Gastrocnemius medialis (tissue), 4 donors: Measurements from ENCODE around the gene CACNA1C. TPM values are rescaled to one million over a fixed set of nuclear protein-coding genes. Genes with fewer than 3 reads are reported as not detected.

ENCODE experiments used
- ATAC-seq, 2 donors: fragments of 150-250 bp; one replicate each; pipeline ENCODE4 v1.9.1; 2016
- DNase-seq, 2 donors: peaks; one replicate each; pipeline ENCODE4 v3.0.0-alpha.2; 2019
- H3K27ac ChIP-seq, 4 donors: fragments of 200-600 bp; sonication (generic); 1 replicate in 1 of 4; 2 replicates in 3 of 4; pipeline ENCODE4 v1.5.1; 2016 to 2018; ENCODE audit warnings: mild to moderate bottlenecking in 2 of 4, moderate library complexity in 1 of 4
- H3K27me3 ChIP-seq, 3 donors: fragments of 200-600 bp; sonication (generic) in 2 of 3; 1 replicate in 1 of 3; 2 replicates in 2 of 3; pipeline versions ENCODE4 v1.5.1 to v1.6.0; 2016 to 2019; ENCODE audit warnings: mild to moderate bottlenecking in 1 of 3, moderate library complexity in 1 of 3
- H3K36me3 ChIP-seq, 2 donors: fragments of 200-600 bp; sonication (generic) in 1 of 2; one replicate each; pipeline ENCODE4 v1.5.1; 2017 to 2018
- H3K4me1 ChIP-seq, 2 donors: fragments of 200-600 bp; sonication (generic) in 1 of 2; one replicate each; pipeline ENCODE4 v1.5.1; 2016 to 2017; ENCODE audit warnings: mild to moderate bottlenecking in 2 of 2
- H3K4me3 ChIP-seq, 4 donors: fragments of 200-600 bp; sonication (generic) in 3 of 4; 1 replicate in 1 of 4; 2 replicates in 3 of 4; pipeline ENCODE4 v1.5.1; 2016 to 2019; ENCODE audit warnings: mild to moderate bottlenecking in 2 of 4
- H3K9me3 ChIP-seq, 3 donors: fragments of 200-600 bp; sonication (generic) in 2 of 3; 1 replicate in 1 of 3; 2 replicates in 2 of 3; pipeline ENCODE4 v1.5.1; 2016 to 2019
- CTCF ChIP-seq, 5 experiments: fragments of 450-650 bp in 3 of 5; fragments of 200-600 bp in 2 of 5; sonication (generic) in 2 of 5; IDR thresholded peaks in 4 of 5; conservative IDR thresholded peaks in 1 of 5; 1 replicate in 4 of 5; 2 replicates in 1 of 5; pipeline ENCODE4 v1.5.1; 2016 to 2019; ENCODE audit warnings: antibody characterized with exemption in 5 of 5, mild to moderate bottlenecking in 3 of 5, moderate library complexity in 3 of 5
- POLR2A ChIP-seq, 2 donors: fragments of 450-650 bp; IDR thresholded peaks; one replicate each; pipeline ENCODE4 v1.6.1; 2017; ENCODE audit warnings: antibody characterized with exemption in 2 of 2, mild to moderate bottlenecking in 2 of 2, moderate library complexity in 2 of 2
- in situ Hi-C, 4 donors: fragments of 200-750 bp; cut with MboI; loops; one replicate each; pipeline versions ENCODE4 v1.15.0 to v1.8.0; 2017; ENCODE audit warnings: low sequenced_read_pairs in 4 of 4
- intact Hi-C: fragments of 100-400 bp; cut with DNase I; formaldehyde crosslinking; loops from one replicate; pipeline ENCODE4 v1.15.1; 2023; ENCODE audit warnings: low total_unique reads
- total RNA-seq, 4 donors: library from RNA; depleted of rRNA; stranded (reverse); fragments of >200 nt; gene quantifications; one replicate each; pipeline versions ENCODE4 v1.1.0 to v1.2.3, GENCODE V29; 2016

Gene CACNA1C
- total RNA-seq, 4 donors from 2014 or later, result 0.80 to 1.8 (median 0.91) TPM

- H3K4me1 ChIP-seq, result no peaks in the 10 kb centered on the region
- H3K27me3 ChIP-seq, result peaks cover 8 to 13% (median 10%) of the 10 kb centered on the region in 3 donors
- ATAC-seq (no peak), DNase-seq (no peak)
- no peaks in the 10 kb centered on the region for H3K36me3 ChIP-seq
- in situ Hi-C loops, result no loop called here
- no peak for TF ChIP-seq CTCF (IDR thresholded peaks at IDR 0.05 in 4 of 5, conservative IDR thresholded peaks at IDR 0.05 in 1 of 5)
- no peak for TF ChIP-seq POLR2A (IDR thresholded peaks at IDR 0.05)
- no peak overlapping the region for H3K27ac ChIP-seq
- intact Hi-C loops, result no loop called here
- H3K9me3 ChIP-seq, result no peaks in the 10 kb centered on the region
- H3K4me3 ChIP-seq, result no peak overlapping the region
Observed at GRCh38 chr12:2686280-2686646, 633.5 kb downstream of the CACNA1C start.

- no peak overlapping the region for H3K4me3 ChIP-seq
- H3K36me3 ChIP-seq, result no peaks in the 10 kb centered on the region
- intact Hi-C loops, result no loop called here
- H3K4me1 ChIP-seq, result no peaks in the 10 kb centered on the region
- H3K27me3 ChIP-seq, result peaks cover 8 to 18% (median 13%) of the 10 kb centered on the region in 3 donors
- ATAC-seq (no peak), DNase-seq (no peak)
- no peaks in the 10 kb centered on the region for H3K9me3 ChIP-seq
- in situ Hi-C loops, result no loop called here
- TF ChIP-seq CTCF (IDR thresholded peaks at IDR 0.05 in 4 of 5, conservative IDR thresholded peaks at IDR 0.05 in 1 of 5), result no peak
- no peak for TF ChIP-seq POLR2A (IDR thresholded peaks at IDR 0.05)
- no peak overlapping the region for H3K27ac ChIP-seq
Observed at GRCh38 chr12:2687058-2687457, 634.3 kb downstream of the CACNA1C start.

- intact Hi-C loops (no loop called here), in situ Hi-C loops (no loop called here)
- no peak for TF ChIP-seq CTCF (IDR thresholded peaks at IDR 0.05 in 4 of 5, conservative IDR thresholded peaks at IDR 0.05 in 1 of 5)
- no peak for TF ChIP-seq POLR2A (IDR thresholded peaks at IDR 0.05)
- H3K9me3 ChIP-seq, result no peaks in the 10 kb centered on the region
- DNase-seq (no peak), ATAC-seq (no peak)
- no peak overlapping the region for H3K4me3 ChIP-seq
- H3K27me3 ChIP-seq, result peaks cover 11 to 25% (median 19%) of the 10 kb centered on the region in 3 donors
- H3K27ac ChIP-seq, result no peak overlapping the region
- H3K4me1 ChIP-seq, result no peaks in the 10 kb centered on the region
- no peaks in the 10 kb centered on the region for H3K36me3 ChIP-seq
Observed at GRCh38 chr12:2687726-2688125, 634.9 kb downstream of the CACNA1C start.

- intact Hi-C loops, result no loop called here
- Histone ChIP-seq H3K4me3 (no peak overlapping the region), H3K27me3 (peaks cover 11 to 32% (median 24%) of the 10 kb centered on the region in 3 donors), H3K9me3 (no peaks in the 10 kb centered on the region), H3K4me1 (no peaks in the 10 kb centered on the region), H3K27ac (no peak overlapping the region), H3K36me3 (no peaks in the 10 kb centered on the region)
- TF ChIP-seq CTCF (IDR thresholded peaks at IDR 0.05 in 4 of 5, conservative IDR thresholded peaks at IDR 0.05 in 1 of 5), result no peak
- no peak for ATAC-seq
- no peak for DNase-seq
- in situ Hi-C loops, result no loop called here
Observed at GRCh38 chr12:2688381-2688931, 635.7 kb downstream of the CACNA1C start.

- H3K9me3 ChIP-seq, result no peaks in the 10 kb centered on the region
- H3K4me3 ChIP-seq, result no peak overlapping the region
- no peak overlapping the region for H3K27ac ChIP-seq
- in situ Hi-C loops (no loop called here), intact Hi-C loops (no loop called here)
- peaks cover 11 to 36% (median 31%) of the 10 kb centered on the region in 3 donors for H3K27me3 ChIP-seq
- H3K4me1 ChIP-seq, result no peaks in the 10 kb centered on the region
- ATAC-seq, result no peak
- DNase-seq, result no peak
- no peaks in the 10 kb centered on the region for H3K36me3 ChIP-seq
- no peak for TF ChIP-seq CTCF (IDR thresholded peaks at IDR 0.05 in 4 of 5, conservative IDR thresholded peaks at IDR 0.05 in 1 of 5)
- TF ChIP-seq POLR2A (IDR thresholded peaks at IDR 0.05), result no peak
Observed at GRCh38 chr12:2689393-2689792, 636.6 kb downstream of the CACNA1C start.
